GM12865 (cell line): ENCODE results near the gene JMJD7.

Source experiments
- DNase-seq: peaks from one replicate; pipeline ENCODE4 v3.0.0; 2010; ENCODE audit warnings: low read depth
- H3K4me3 ChIP-seq: 2 replicates; pipeline ENCODE4 v1.5.1; 2011; ENCODE audit warnings: mild to moderate bottlenecking, low read depth, low read length, control low read depth
- TF ChIP-seq, protein P1 (sequence below): IDR thresholded peaks from 2 replicates; pipeline ENCODE4 v1.5.1; 2011; ENCODE audit warnings: low read length, control low read depth, low read depth, inconsistent platforms; ENCODE audit not compliant: insufficient read depth; ENCODE audit errors: missing control alignments

Gene JMJD7

DNA sequence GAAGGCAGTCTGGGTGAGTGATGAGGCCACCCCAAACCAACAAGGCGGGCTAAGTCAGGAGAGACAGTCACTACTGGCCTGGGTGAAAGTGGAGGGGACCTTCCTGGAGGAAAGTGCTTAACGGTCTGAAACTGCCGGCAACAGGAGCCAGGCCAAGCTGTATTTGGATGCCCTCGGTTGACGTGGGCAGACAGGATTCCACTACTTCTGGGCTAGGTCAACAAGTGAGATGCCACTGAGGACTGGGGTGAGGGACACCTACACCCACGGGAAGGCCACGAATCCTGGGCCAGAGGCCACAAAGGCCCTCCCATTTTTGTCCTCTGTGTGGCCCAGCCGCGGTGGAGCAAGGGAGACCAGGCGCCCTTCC, 53.6 kb downstream of the JMJD7 start:
- no peak overlapping the region for H3K4me3 ChIP-seq
- no peak for DNase-seq
- TF ChIP-seq, protein P1, sequence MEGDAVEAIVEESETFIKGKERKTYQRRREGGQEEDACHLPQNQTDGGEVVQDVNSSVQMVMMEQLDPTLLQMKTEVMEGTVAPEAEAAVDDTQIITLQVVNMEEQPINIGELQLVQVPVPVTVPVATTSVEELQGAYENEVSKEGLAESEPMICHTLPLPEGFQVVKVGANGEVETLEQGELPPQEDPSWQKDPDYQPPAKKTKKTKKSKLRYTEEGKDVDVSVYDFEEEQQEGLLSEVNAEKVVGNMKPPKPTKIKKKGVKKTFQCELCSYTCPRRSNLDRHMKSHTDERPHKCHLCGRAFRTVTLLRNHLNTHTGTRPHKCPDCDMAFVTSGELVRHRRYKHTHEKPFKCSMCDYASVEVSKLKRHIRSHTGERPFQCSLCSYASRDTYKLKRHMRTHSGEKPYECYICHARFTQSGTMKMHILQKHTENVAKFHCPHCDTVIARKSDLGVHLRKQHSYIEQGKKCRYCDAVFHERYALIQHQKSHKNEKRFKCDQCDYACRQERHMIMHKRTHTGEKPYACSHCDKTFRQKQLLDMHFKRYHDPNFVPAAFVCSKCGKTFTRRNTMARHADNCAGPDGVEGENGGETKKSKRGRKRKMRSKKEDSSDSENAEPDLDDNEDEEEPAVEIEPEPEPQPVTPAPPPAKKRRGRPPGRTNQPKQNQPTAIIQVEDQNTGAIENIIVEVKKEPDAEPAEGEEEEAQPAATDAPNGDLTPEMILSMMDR, result no peak

DNA sequence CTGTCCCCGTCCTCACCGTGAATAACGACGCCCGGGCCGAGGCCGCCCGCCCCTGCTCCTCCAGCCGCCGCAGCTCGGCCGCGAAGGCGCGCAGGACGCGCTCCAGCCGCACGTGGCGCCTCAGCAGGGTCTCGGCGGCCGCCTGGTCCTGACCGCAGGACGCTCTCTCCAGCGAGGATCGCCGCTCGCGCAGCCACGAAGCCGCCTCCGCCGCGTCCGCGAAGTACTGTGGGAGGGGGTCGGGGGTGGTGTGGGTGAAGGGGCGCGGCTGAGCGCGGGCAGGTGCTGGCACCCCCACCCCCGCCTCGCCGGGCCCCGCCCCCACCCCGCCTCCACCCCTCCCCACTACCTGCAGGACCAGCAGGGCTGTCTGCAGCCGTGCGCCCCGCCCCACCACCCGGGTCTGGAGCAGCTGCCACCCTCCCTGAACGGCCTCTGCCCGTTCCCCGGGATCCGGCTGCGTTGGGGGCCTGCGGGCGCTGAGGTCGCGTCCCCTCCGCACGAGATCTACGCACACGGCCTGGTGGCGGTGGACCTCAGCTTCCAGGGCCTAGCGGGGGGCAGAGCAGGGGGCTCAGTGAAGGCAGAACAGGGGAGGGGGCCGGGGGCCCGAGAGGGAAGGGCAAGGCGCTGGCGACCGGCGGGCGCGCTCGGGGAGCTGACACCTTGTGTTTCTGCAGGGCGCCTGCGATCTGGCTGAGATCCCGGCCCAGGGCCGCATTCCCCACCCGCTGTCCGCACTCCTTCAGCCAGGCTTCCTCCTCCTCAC, 54.2 kb downstream of the JMJD7 start:
- no peak for DNase-seq
- H3K4me3 ChIP-seq, result no peak overlapping the region
- TF ChIP-seq, protein P1, result no peak

DNA sequence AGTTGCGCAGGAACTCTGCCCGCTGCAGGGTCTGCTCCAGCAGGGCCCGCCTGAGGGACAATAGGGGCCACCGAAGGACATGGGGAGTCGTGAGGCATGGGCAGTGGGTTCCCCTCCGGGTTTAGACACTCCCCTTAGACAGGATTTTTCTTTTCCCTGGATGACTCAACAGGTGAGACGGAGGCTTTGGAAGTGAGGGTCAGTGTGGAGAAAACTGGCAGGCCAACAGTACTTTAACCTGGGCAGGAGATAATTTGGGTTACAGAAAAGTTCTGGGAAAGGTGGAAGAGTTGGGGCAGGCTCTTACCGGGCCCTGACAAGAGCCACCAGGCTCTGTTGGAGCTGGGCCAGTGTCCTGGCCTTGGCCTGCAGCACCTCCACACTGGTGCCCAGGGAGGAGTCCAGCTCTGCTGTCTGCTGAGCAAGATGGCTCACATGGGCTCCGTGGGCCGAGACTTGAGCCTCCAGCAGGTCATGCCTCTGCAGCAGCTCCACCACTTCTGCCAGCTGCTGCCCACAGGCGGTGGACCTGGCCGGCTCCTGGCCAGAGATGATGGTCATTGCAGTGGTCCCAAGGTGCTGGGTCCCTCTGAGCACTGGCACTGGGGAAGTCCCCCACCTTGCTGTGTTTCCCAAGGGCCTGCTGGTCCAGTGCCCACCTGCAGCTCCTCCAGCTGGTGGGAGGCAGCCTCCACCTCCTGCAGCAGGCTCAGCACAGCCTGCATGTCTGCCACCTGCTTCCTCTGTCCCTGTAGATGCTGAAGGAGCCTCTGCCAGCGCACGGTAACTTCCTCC, 55.0 kb downstream of the JMJD7 start:
- no peak for DNase-seq
- TF ChIP-seq, protein P1, result no peak

DNA sequence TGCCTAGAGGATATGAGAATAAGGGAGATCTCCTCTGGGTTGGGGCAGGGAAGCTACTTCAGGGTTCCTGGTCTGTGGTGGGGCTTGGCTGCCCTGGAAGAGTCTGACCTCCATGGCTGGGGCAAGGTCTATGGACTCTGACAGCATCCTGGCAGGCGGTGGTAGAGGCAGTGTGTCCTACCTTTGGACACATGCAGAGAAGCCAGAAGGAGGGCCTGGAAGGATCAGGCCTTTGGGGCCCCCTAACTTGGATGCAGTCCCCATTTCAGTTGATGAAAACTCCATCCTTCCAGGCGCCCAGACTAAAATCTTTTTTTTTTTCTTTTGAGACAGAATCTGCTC, 55.6 kb downstream of the JMJD7 start:
- no peak for DNase-seq
- H3K4me3 ChIP-seq, result no peak overlapping the region
- TF ChIP-seq, protein P1, result no peak

More for the DNA sequence above, 55.0 kb downstream of the JMJD7 start:
- no peak overlapping the region for H3K4me3 ChIP-seq

DNA sequence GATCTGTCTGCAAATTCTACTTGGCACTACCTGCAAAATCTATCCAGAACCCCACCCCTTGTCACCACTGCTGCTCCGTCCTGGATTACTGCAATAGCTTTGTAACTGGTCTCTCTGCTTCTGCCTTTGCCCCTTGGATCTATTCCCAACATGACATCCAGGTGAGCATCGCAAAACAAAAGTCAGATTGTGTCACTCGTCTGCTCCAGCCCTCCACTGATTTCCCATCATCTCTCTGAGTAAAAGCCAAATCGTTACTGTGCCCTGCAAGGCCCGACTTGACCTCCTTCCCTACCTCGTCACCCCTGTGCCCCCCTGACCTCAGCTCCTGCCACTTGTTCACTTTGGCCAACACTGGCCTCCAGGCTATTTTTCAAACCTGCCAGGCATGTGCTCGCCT, 56.6 kb downstream of the JMJD7 start:
- no peak for DNase-seq
- H3K4me3 ChIP-seq, result no peak overlapping the region
- TF ChIP-seq, protein P1, result no peak

DNA sequence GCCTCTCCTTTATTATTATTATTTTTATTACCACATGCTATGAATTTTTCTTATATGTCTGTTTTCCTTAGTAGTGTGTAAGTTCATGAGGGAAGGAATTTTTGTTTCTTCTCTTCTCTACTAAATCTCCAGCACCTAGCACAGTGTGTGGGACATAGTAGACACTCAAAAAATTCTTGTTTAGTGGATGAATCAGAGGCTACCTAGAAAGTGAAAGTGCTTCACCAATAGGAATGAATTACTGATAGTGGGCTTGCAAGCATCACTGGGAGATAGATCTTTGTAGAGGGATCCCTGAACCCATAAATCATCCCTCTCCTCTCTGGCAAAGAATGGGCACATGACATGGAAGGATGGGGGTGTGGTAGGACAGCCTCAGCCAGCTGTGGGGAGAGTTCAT, 57.4 kb downstream of the JMJD7 start:
- TF ChIP-seq, protein P1, result no peak
- no peak for DNase-seq
- no peak overlapping the region for H3K4me3 ChIP-seq
